GM12878 (cell line): ENCODE data around the gene ZNF526. TPM values are rescaled to one million over a fixed set of nuclear protein-coding genes. Genes with fewer than 3 reads are reported as not detected.

Experiments
- DPF2 ChIP-seq: fragments of 450-650 bp; IDR thresholded peaks from 2 replicates; pipeline ENCODE4 v1.6.1; 2017; ENCODE audit warnings: mild to moderate bottlenecking
- HCFC1 ChIP-seq: fragments of 150-350 bp; IDR thresholded peaks from 2 replicates; pipeline ENCODE4 v1.6.1; 2014; ENCODE audit warnings: low read length
- HDGF ChIP-seq: fragments of 450-650 bp; IDR thresholded peaks from 2 replicates; pipeline ENCODE4 v1.6.1; 2016; ENCODE audit warnings: antibody characterized with exemption
- IKZF2 ChIP-seq, 2 experiments: fragments of 450-650 bp; IDR thresholded peaks; 2 replicates each; pipeline ENCODE4 v1.6.1; 2017; ENCODE audit warnings: mild to moderate bottlenecking in 2 of 2, moderate library complexity in 2 of 2
- NR2F1 ChIP-seq: fragments of 450-650 bp; conservative IDR thresholded peaks from 2 replicates; pipeline ENCODE4 v1.6.1; 2017; ENCODE audit warnings: mild to moderate bottlenecking
- NRF1 ChIP-seq: conservative IDR thresholded peaks from 2 replicates; pipeline ENCODE4 v1.6.1; 2011; ENCODE audit warnings: mild to moderate bottlenecking, low read depth, low read length, improper control_type of control experiment
- PAX8 ChIP-seq: fragments of 450-650 bp; IDR thresholded peaks from 2 replicates; pipeline ENCODE4 v1.6.1; 2017; ENCODE audit warnings: mild to moderate bottlenecking, moderate library complexity
- PKNOX1 ChIP-seq: fragments of 450-650 bp; IDR thresholded peaks from 2 replicates; pipeline ENCODE4 v1.6.1; 2016; ENCODE audit warnings: mild to moderate bottlenecking
- PML ChIP-seq: IDR thresholded peaks from 2 replicates; pipeline ENCODE4 v1.6.1; 2012; ENCODE audit warnings: low read length, inconsistent platforms
- POLR2AphosphoS2 ChIP-seq: IDR thresholded peaks from 2 replicates; pipeline ENCODE4 v1.6.1; 2011; ENCODE audit warnings: low read depth, mild to moderate bottlenecking, low read length, improper control_type of control experiment, moderate library complexity
- POLR2AphosphoS5 ChIP-seq: IDR thresholded peaks from 2 replicates; pipeline ENCODE4 v1.6.1; 2011; ENCODE audit warnings: mild to moderate bottlenecking, low read length, inconsistent platforms
- RAD51 ChIP-seq: fragments of 450-650 bp; IDR thresholded peaks from 2 replicates; pipeline ENCODE4 v1.6.1; 2016; ENCODE audit warnings: moderate library complexity, mild to moderate bottlenecking, inconsistent platforms
- RCOR1 ChIP-seq: conservative IDR thresholded peaks from 2 replicates; pipeline ENCODE4 v1.6.1; 2012; ENCODE audit warnings: low read depth, low read length, improper control_type of control experiment
- RUNX3 ChIP-seq: IDR thresholded peaks from 2 replicates; pipeline ENCODE4 v1.6.1; 2012; ENCODE audit warnings: low read length, inconsistent platforms
- STAT1 ChIP-seq: fragments of 450-650 bp; conservative IDR thresholded peaks from 2 replicates; pipeline ENCODE4 v1.6.1; 2014; ENCODE audit warnings: antibody characterized with exemption, mild to moderate bottlenecking
- TBL1XR1 ChIP-seq: IDR thresholded peaks from 2 replicates; pipeline ENCODE4 v1.6.1; 2012; ENCODE audit warnings: low read depth, low read length, improper control_type of control experiment
- TCF7 ChIP-seq: IDR thresholded peaks from 2 replicates; pipeline ENCODE4 v1.6.1; 2014; ENCODE audit warnings: antibody characterized with exemption, borderline replicate concordance
- WRNIP1 ChIP-seq: IDR thresholded peaks from 2 replicates; pipeline ENCODE4 v1.6.1; 2011; ENCODE audit warnings: low read depth, low read length, improper control_type of control experiment, borderline replicate concordance
- ZNF622 ChIP-seq: fragments of 450-650 bp; IDR thresholded peaks from 2 replicates; pipeline ENCODE4 v1.6.1; 2017; ENCODE audit warnings: mild to moderate bottlenecking, inconsistent platforms
- polyA plus RNA-seq, 11 experiments: library from polyadenylated mRNA; depleted of rRNA in 4 of 11; unstranded in 6 of 11; stranded (reverse) in 5 of 11; fragments of >200 nt; fragmentation: Nextera tagmentation in 4 of 11; fragmentation: Illumina TruSeq in 1 of 11; extraction: Ambion mirVana in 4 of 11; extraction: Trizol in 1 of 11; gene quantifications; 1 replicate in 1 of 11; 2 replicates in 10 of 11; pipeline versions ENCODE4 v1.2.1 to v1.2.3, GENCODE V29; 2011 to 2016; ENCODE audit warnings: inconsistent platforms in 2 of 11, missing spikeins in 2 of 11, low read depth in 1 of 11
- total RNA-seq, 4 experiments: library from RNA; depleted of rRNA in 3 of 4; stranded (reverse); fragments of >200 nt in 3 of 4; fragmentation: Illumina TruSeq in 1 of 4; extraction: Trizol in 1 of 4; gene quantifications; 2 replicates each; pipeline versions ENCODE4 v1.2.1 to v1.2.3, GENCODE V29; 2013 to 2021
- TF ChIP-seq, protein P1 (sequence below): IDR thresholded peaks from 2 replicates; pipeline ENCODE4 v1.6.1; 2011; ENCODE audit warnings: mild to moderate bottlenecking, low read depth, low read length, moderate library complexity; ENCODE audit not compliant: insufficient replicate concordance
- TF ChIP-seq, protein P2 (sequence below): fragments of 450-650 bp; IDR thresholded peaks from 2 replicates; pipeline ENCODE4 v1.6.1; 2018; ENCODE audit warnings: borderline replicate concordance, mild to moderate bottlenecking; ENCODE audit not compliant: partially characterized antibody
- TF ChIP-seq, protein P3 (sequence below): fragments of 450-650 bp; conservative IDR thresholded peaks from 2 replicates; pipeline ENCODE4 v1.6.1; 2017; ENCODE audit warnings: mild to moderate bottlenecking, moderate library complexity

ZNF526 gene
- total and polyA plus RNA-seq, 10 of the 15 experiments (the other 5 are each of a cell fraction or from before 2014, with no cell fraction given) = 1.8 to 18.3 (median 5.5) TPM

DNA sequence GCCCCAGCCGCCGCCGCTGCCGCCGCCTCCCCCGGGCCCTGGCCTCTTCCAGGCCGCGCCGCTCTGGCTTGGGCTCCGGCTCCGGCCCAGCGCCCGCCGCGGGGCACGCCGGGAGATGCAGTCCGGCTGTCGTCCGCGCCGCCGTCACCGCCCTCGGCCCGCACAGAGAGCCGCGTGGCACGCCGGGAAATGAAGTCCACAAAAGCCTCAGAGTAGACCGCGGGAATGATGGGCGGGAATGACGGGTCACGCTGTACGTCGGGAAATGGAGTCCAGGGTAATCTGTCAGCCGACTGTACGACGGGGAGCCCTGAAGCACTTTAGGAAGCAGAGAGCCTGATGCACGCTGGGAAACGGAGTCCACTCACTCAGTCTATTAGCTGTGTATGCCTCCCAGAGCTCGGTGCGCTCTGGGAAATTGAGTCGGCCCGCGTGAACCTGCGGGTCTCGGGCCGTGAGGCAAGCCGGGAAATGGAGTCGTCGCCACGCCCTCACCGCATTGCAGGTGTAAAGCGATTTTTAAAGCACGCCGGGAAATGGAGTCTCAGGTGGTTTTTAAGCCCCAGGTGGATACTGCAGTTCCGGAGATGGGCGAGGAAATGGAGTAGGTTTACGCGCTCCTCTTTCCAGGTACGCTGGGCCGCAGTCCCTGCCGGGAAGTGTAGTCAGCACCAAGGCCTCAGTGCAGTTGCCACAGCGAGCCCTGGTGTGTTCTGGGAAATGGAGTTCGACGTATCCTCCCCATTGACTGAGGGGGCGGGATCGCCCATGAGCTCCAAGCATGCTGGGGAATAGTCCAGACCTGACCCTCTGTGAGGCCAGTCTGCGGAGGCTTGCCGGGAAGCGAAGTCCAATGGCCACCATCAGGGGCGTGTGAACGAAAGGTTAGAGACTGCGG is 22.6 kb downstream of the ZNF526 start, which contains the start of gene GSK3A (continued):
- TF ChIP-seq POLR2AphosphoS5 (peak; percentile 83), PAX8 (no peak), ZNF622 (no peak), IKZF2 (IDR thresholded peaks at IDR 0.05) (peak; percentile 46 to 61; a peak in 2 of 4 replicates), DPF2 (peak; percentile 26; the same call in 1 of the 2 replicates), TBL1XR1 (peak; percentile 27; the same call in 1 of the 2 replicates), PKNOX1 (peak; percentile 96), TCF7 (no peak), PML (no peak; the same call in 1 of the 2 replicates), STAT1 (peak; percentile 23; the same call in 1 of the 2 replicates), RCOR1 (no peak), NR2F1 (peak; percentile 70; the same call in 1 of the 2 replicates), RUNX3 (peak; percentile 86), NRF1 (no peak), WRNIP1 (no peak), POLR2AphosphoS2 (peak; percentile 71), HCFC1 (peak; percentile 89), HDGF (peak; percentile 88), RAD51 (peak; percentile 58; the same call in 1 of the 2 replicates)
- TF ChIP-seq, protein P1, sequence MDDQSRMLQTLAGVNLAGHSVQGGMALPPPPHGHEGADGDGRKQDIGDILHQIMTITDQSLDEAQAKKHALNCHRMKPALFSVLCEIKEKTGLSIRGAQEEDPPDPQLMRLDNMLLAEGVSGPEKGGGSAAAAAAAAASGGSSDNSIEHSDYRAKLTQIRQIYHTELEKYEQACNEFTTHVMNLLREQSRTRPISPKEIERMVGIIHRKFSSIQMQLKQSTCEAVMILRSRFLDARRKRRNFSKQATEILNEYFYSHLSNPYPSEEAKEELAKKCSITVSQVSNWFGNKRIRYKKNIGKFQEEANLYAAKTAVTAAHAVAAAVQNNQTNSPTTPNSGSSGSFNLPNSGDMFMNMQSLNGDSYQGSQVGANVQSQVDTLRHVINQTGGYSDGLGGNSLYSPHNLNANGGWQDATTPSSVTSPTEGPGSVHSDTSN = peak; percentile 82
- TF ChIP-seq, protein P2, sequence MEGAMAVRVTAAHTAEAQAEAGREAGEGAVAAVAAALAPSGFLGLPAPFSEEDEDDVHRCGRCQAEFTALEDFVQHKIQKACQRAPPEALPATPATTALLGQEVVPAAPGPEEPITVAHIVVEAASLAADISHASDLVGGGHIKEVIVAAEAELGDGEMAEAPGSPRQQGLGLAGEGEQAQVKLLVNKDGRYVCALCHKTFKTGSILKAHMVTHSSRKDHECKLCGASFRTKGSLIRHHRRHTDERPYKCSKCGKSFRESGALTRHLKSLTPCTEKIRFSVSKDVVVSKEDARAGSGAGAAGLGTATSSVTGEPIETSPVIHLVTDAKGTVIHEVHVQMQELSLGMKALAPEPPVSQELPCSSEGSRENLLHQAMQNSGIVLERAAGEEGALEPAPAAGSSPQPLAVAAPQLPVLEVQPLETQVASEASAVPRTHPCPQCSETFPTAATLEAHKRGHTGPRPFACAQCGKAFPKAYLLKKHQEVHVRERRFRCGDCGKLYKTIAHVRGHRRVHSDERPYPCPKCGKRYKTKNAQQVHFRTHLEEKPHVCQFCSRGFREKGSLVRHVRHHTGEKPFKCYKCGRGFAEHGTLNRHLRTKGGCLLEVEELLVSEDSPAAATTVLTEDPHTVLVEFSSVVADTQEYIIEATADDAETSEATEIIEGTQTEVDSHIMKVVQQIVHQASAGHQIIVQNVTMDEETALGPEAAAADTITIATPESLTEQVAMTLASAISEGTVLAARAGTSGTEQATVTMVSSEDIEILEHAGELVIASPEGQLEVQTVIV = peak; percentile 78
- TF ChIP-seq, protein P3, sequence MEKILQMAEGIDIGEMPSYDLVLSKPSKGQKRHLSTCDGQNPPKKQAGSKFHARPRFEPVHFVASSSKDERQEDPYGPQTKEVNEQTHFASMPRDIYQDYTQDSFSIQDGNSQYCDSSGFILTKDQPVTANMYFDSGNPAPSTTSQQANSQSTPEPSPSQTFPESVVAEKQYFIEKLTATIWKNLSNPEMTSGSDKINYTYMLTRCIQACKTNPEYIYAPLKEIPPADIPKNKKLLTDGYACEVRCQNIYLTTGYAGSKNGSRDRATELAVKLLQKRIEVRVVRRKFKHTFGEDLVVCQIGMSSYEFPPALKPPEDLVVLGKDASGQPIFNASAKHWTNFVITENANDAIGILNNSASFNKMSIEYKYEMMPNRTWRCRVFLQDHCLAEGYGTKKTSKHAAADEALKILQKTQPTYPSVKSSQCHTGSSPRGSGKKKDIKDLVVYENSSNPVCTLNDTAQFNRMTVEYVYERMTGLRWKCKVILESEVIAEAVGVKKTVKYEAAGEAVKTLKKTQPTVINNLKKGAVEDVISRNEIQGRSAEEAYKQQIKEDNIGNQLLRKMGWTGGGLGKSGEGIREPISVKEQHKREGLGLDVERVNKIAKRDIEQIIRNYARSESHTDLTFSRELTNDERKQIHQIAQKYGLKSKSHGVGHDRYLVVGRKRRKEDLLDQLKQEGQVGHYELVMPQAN = no peak; the same call in 1 of the 2 replicates
